OCI-LY7 (cell line): ENCODE measurements around the gene PIK3R1. TPM values are rescaled to one million over a fixed set of nuclear protein-coding genes. Genes with fewer than 3 reads are reported as not detected.

ENCODE experiments used
- BruUV-seq: library from RNA; stranded (reverse); fragments of 400-500 nt; replicated peaks from 2 replicates; lab custom pipeline; 2021; lab: Mats Ljungman, UMichigan
- CTCF ChIA-PET: fragments of 300-600 bp; sonication (Branson Sonifier 250); formaldehyde crosslinking; loops from one replicate; lab custom pipeline; 2022; ENCODE audit warnings: antibody characterized with exemption; ENCODE audit not compliant: unreplicated experiment; lab: Charles Lee
- POLR2A ChIA-PET: fragments of 300-600 bp; sonication (Branson Sonifier 250); formaldehyde crosslinking; loops from one replicate; lab custom pipeline; 2022; ENCODE audit warnings: antibody characterized with exemption; lab: Charles Lee
- DNase-seq: peaks from one replicate; pipeline ENCODE4 v3.0.0-alpha.2; 2015; ENCODE audit warnings: low spot score
- H2AFZ ChIP-seq: fragments of 200-600 bp; sonication (generic), shearing (Covaris generic); 2 replicates; pipeline ENCODE4 v1.6.1; 2014; ENCODE audit warnings: mild to moderate bottlenecking, antibody characterized with exemption, low read length, moderate library complexity
- H3K27ac ChIP-seq: fragments of 200-600 bp; sonication (generic); 2 replicates; pipeline ENCODE4 v1.5.1; 2014; ENCODE audit warnings: mixed run types, low read depth, mild to moderate bottlenecking, moderate library complexity, low read length, inconsistent platforms; ENCODE audit not compliant: poor library complexity, severe bottlenecking
- H3K36me3 ChIP-seq: fragments of 200-600 bp; sonication (generic); 2 replicates; pipeline ENCODE4 v1.6.1; 2014; ENCODE audit warnings: mild to moderate bottlenecking, antibody characterized with exemption, low read length, moderate library complexity, mixed read lengths; ENCODE audit not compliant: insufficient read depth
- H3K4me1 ChIP-seq: fragments of 200-600 bp; sonication (generic); 2 replicates; pipeline ENCODE4 v1.5.1; 2014; ENCODE audit warnings: mild to moderate bottlenecking, low read length; ENCODE audit not compliant: insufficient read depth, poor library complexity, severe bottlenecking
- H3K4me2 ChIP-seq: fragments of 200-600 bp; sonication (generic); 2 replicates; pipeline ENCODE4 v1.6.1; 2014; ENCODE audit warnings: mild to moderate bottlenecking, low read length
- H3K4me3 ChIP-seq: fragments of 200-600 bp; sonication (generic); 2 replicates; pipeline ENCODE4 v1.5.1; 2014; ENCODE audit warnings: mild to moderate bottlenecking, low read depth, low read length; ENCODE audit not compliant: poor library complexity, severe bottlenecking
- H3K79me2 ChIP-seq: fragments of 200-600 bp; sonication (generic); 2 replicates; pipeline ENCODE4 v1.6.1; 2016; ENCODE audit warnings: low read depth, mild to moderate bottlenecking, low read length, moderate library complexity, mixed read lengths; ENCODE audit not compliant: insufficient read depth
- H3K9me2 ChIP-seq: fragments of 200-600 bp; sonication (generic); 2 replicates; pipeline ENCODE4 v1.6.1; 2016; ENCODE audit warnings: mild to moderate bottlenecking, low read length, mixed read lengths; ENCODE audit not compliant: insufficient read depth
- H3K9me3 ChIP-seq: fragments of 200-600 bp; sonication (generic); 2 replicates; pipeline ENCODE4 v1.6.1; 2014; ENCODE audit warnings: mild to moderate bottlenecking, mixed run types, low read length, mixed read lengths
- H4K20me1 ChIP-seq: fragments of 200-600 bp; sonication (generic); 2 replicates; pipeline ENCODE4 v1.6.1; 2014; ENCODE audit warnings: mild to moderate bottlenecking, antibody characterized with exemption, low read length, moderate library complexity, mixed read lengths; ENCODE audit not compliant: insufficient read depth
- CTCF ChIP-seq: fragments of 200-600 bp; sonication (generic); conservative IDR thresholded peaks from 2 replicates; pipeline ENCODE4 v1.5.1; 2014; ENCODE audit warnings: mild to moderate bottlenecking, antibody characterized with exemption, low read length, moderate library complexity, mixed read lengths
- EZH2phosphoT487 ChIP-seq: fragments of 200-600 bp; sonication (generic); IDR thresholded peaks from 2 replicates; pipeline ENCODE4 v1.6.1; 2018; ENCODE audit warnings: low read depth, borderline replicate concordance, mild to moderate bottlenecking, mixed run types, antibody characterized with exemption, low read length, moderate library complexity, mixed read lengths
- intact Hi-C: fragments of 100-400 bp; cut with micrococcal nuclease; formaldehyde crosslinking; loops from one replicate; pipeline ENCODE4 v1.10.0; 2022; ENCODE audit not compliant: unreplicated experiment
- total RNA-seq, 2 experiments: library from RNA; depleted of rRNA in 1 of 2; stranded (reverse); fragments of >200 nt in 1 of 2; shearing (Covaris generic) in 1 of 2; gene quantifications; 2 replicates each; pipeline ENCODE4 v1.2.3, GENCODE V29; 2014 to 2022

The PIK3R1 gene
- total RNA-seq, 2 experiments from 2014 or later, result 15.8 to 43.4 TPM

GRCh38 chr5:68248896-68249295 lies 33.3 kb downstream of the PIK3R1 start:
- CTCF ChIA-PET, result no interaction called here
- DNase-seq, result no peak
- H3K4me3 ChIP-seq, result no peak overlapping the region
- no peak overlapping the region for H3K4me2 ChIP-seq
- no TSS peak for BruUV-seq
- no peak overlapping the region for H3K27ac ChIP-seq
- TF ChIP-seq EZH2phosphoT487 (no peak), CTCF (no peak)
- H3K79me2 ChIP-seq, result peaks cover 44% of the 10 kb centered on the region; the same call in 1 of the 2 replicates
- H3K36me3 ChIP-seq, result no peaks in the 10 kb centered on the region
- intact Hi-C loops, result no loop called here
- H3K4me1 ChIP-seq, result no peaks in the 10 kb centered on the region
- H2AFZ ChIP-seq, result no peak overlapping the region
- POLR2A ChIA-PET, result interaction anchor here (2.4 kb wide), 1 partner anchor 33 kb away, joined by 17 read pairs; the partner anchor contains the start of gene PIK3R1
- H3K9me2 ChIP-seq, result no peaks in the 10 kb centered on the region
- H4K20me1 ChIP-seq, result peaks cover 21% of the 10 kb centered on the region
- H3K9me3 ChIP-seq, result no peaks in the 10 kb centered on the region

GRCh38 chr5:68249520-68249919 lies 34.0 kb downstream of the PIK3R1 start:
- no peaks in the 10 kb centered on the region for H3K36me3 ChIP-seq
- no TSS peak for BruUV-seq
- H3K4me1 ChIP-seq, result no peaks in the 10 kb centered on the region
- H3K27ac ChIP-seq, result no peak overlapping the region
- no peak overlapping the region for H3K4me3 ChIP-seq
- POLR2A ChIA-PET, result interaction anchor here (1.1 to 2.4 kb wide), 2 partner anchors 21 to 34 kb away, joined by 3 to 17 read pairs; partner anchors contain the start of gene PIK3R1
- H3K79me2 ChIP-seq, result peaks cover 45% of the 10 kb centered on the region; the same call in 1 of the 2 replicates
- no peak overlapping the region for H2AFZ ChIP-seq
- no peaks in the 10 kb centered on the region for H3K9me3 ChIP-seq
- no peak overlapping the region for H3K4me2 ChIP-seq
- intact Hi-C loops, result no loop called here
- no peak for DNase-seq
- H4K20me1 ChIP-seq, result peaks cover 21% of the 10 kb centered on the region
- TF ChIP-seq EZH2phosphoT487, result no peak
- H3K9me2 ChIP-seq, result no peaks in the 10 kb centered on the region
- CTCF ChIA-PET, result interaction anchor here (1.6 kb wide), 1 partner anchor 34 kb away, joined by 4 read pairs; the partner anchor contains the start of gene PIK3R1

- no peak for DNase-seq
- Histone ChIP-seq H3K9me2 (no peaks in the 10 kb centered on the region), H3K36me3 (no peaks in the 10 kb centered on the region), H4K20me1 (peaks cover 21% of the 10 kb centered on the region), H3K79me2 (peaks cover 49% of the 10 kb centered on the region; the same call in 1 of the 2 replicates), H3K4me2 (no peak overlapping the region), H3K4me1 (no peaks in the 10 kb centered on the region), H3K4me3 (no peak overlapping the region), H3K27ac (no peak overlapping the region), H3K9me3 (no peaks in the 10 kb centered on the region), H2AFZ (no peak overlapping the region)
- POLR2A ChIA-PET, result interaction anchor here (0.5 to 2.4 kb wide), 5 partner anchors 10 to 1090 kb away, joined by 3 to 17 read pairs (median 3); partner anchors contain the start of gene PIK3R1
- CTCF ChIA-PET, result interaction anchor here (1.6 kb wide), 1 partner anchor 35 kb away, joined by 4 read pairs; the partner anchor contains the start of gene PIK3R1
- no TSS peak for BruUV-seq
- TF ChIP-seq CTCF, result no peak
- TF ChIP-seq EZH2phosphoT487, result no peak
- intact Hi-C loops, result loop anchor here (5.0 kb wide), 1 partner anchor 1003 kb away; no protein-coding TSS in a partner anchor
Observed at GRCh38 chr5:68250661-68251298, 35.2 kb downstream of the PIK3R1 start.
